Measurements from ENCODE around the gene ANKH. TPM values are rescaled to one million over a fixed set of nuclear protein-coding genes. Genes with fewer than 3 reads are reported as not detected.
"Not testable (repeated sequence)": the region's sequence is repeated elsewhere in the genome, so short reads cannot be mapped to it uniquely, and the experiment has no call there.

Gene ANKH
- total RNA-seq, 1 donor from 2014 or later, result 21.8 TPM

DNA sequence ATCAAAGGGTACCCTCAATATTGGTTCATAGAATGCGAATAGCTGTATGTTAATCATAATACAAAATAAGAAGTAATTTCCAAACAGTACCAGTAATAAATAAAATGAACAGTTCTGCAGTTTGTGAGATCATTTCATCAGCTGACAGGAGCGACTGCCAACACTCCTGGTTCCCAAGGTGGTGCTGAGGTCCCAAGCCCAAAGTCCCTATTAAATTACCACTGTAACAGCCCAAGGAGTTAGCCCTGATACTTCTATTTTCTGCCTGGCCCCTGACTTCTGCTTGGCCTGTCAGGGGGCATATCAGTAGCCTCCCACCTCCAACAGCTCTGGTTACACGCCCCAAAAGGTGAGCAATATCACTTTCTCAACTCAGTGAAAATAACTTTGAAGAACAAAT is 47.1 kb downstream of the ANKH start:
- DNase-seq, result no peak

DNA sequence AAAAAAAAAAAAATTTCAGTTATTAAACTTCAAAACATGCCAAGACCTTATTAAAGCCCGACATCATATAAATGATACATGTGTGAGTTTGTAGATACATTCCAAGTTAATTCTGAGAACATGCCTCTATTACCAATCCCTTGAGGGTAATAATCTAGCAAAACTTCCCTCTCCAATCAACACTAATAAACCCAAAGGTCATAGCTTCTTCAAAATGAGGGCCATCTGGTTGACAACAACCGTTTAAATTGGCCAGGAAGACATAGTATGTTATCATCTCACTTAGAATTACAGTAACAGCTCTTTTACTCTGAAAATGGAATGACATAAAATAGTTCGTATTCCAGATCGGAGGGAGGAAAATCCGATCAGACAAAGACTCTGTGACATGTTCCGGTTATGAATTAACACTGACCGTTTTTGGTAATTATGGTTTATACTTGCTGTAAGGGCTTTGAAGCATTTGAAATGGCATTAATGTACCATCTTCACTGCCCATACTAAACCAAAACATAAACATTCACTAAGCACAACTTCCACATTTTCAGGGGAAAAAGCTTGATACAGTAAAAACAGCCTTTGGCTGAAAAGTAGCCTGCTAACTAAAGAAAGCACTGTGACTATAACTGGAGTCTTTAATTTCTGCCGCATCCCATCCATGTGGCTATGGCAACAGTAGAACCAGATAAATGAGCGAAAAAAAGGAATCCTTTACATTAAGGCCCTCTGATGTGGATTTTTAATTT is 50.3 kb downstream of the ANKH start:
- peak; percentile 31 for DNase-seq

- DNase-seq, result no peak
Measured at GRCh38 chr5:14818931-14819790, 52.4 kb downstream of the ANKH start.

GRCh38 chr5:14817762-14818136 is 53.8 kb downstream of the ANKH start:
- not testable (repeated sequence) for DNase-seq

DNA sequence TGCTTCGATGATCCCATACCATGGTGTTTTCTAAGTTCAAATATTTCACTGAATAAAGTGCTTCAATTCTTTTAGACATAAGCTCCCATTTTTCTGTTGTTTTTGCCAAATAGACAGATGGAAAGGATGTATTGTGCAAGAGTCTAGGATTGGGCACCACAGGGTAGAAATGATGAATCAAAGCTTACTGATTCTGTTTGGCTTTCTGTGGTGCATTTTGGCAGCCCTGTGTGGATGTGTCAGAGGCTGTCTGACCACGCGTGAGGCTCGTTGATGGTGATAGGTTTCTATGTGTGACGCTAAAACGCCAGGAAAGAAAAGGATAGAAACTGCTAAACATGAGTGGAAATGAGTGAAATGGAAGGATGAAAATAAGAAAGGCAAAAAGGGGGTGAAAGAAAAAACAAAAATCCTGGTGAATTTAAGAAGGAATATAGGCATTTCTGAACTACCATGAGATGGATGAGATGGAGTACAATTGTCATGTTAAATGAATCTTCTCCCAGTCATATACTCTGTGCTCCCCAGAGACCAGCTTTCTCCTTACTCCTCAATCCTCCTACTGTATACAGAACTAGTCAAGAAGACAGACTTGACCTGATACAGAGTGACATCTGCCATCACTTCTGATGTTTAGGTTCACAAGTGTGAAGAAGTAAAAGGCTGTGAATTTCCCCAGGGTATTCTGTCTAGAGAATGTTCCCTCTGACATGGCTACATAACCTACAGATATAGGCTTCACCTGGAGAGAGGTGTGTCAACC is 54.4 kb downstream of the ANKH start:
- no peak for DNase-seq

- no peak for DNase-seq
Measured at GRCh38 chr5:14816374-14816998, 55.1 kb downstream of the ANKH start.

DNA sequence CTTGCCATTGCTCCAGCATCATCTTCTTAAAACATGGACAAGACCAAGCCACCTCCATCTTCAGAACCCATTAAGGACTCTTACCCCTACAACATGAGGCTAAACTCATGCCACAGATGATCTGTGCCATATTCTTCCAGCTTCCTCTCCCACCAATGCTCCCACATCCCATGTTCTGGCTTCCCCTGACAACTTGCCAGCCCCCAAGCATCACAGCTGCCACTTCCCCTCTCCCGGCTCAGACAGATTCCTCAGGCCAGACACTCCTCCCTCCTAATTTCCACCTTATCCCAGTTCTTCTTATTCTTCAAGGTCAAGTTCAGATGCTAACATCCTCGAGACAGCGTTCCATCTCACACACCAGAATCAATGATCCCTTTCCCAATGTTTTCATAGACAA is 57.8 kb downstream of the ANKH start:
- no peak for DNase-seq

- DNase-seq, result no peak
Measured at GRCh38 chr5:14812166-14812565, 59.4 kb downstream of the ANKH start.

DNA sequence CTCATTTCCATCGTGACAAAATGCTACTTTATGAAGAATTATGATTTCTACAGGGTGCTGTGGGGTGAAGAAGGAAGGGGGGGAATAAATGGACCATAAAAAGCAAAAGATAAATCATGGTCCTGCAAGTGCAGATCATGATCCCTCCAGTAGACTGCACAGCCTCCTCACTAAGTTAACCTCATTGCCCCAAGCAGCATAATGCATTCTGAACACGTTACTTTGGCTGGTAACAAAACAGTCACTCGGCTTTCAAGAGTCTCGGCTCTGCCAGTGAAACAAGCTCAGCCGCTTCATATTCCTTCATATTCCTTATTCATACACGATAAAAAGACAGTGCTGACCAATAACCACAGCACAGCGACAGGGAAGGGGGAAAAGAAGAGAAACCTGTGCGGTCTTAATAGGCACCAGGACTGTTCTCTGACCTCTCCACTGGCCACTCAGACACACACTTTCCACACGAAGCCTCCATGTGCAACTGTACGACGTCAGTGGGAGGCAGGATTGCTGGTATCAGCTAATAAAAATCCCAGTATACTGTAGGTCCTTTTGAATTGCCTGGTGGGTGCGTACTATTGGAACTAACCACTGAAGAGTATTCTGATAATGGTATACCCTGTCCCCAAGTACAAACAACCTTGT is 60.5 kb downstream of the ANKH start:
- no peak for DNase-seq

- DNase-seq, result no peak
Measured at GRCh38 chr5:14810282-14810681, 61.3 kb downstream of the ANKH start.

GRCh38 chr5:14809369-14810155 is 62.0 kb downstream of the ANKH start:
- DNase-seq, result peak; percentile 79

DNA sequence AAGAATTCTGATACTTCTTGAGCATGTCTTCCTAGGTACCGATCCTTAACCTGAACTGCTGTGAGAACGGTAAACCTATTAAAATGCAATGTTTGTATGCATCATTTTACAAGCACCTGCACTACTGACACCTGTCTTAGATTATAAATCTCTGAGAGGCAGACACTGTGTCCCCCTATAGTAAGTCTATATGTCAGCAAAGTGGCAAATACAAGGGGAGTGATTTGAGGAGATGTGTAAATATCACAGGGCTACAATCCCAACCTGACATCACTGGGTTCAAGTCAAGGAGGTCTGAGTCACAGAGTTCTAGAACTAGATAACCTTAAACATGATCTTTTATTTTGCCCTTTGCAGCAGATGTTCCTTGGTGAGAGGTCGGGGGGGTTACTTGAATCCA is 64.1 kb downstream of the ANKH start:
- no peak for DNase-seq

- DNase-seq, result peak; percentile 60
Measured at GRCh38 chr5:14806456-14806855, 65.1 kb downstream of the ANKH start.

DNA sequence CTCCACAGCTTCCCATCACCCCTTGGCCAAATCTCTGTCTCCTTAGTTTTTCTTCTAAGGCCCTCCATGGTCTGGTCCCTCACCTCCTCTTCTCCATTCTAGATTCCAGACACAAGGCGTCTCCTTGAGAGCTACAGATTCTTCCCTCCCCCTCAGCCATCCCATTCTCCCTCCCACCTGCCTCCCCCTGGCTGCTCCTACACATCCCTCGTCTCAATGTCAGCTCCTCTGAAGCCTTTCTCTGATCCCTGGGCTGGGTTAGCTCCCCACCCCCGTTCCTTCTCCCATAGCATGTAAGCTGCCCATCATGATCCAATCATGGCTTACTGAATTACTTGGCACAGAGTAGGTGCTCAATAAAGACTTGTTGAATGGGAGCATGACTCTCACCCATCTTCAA is 69.0 kb downstream of the ANKH start:
- no peak for DNase-seq

- DNase-seq, result peak; percentile 52
Measured at GRCh38 chr5:14801792-14802191, 69.8 kb downstream of the ANKH start.

DNA sequence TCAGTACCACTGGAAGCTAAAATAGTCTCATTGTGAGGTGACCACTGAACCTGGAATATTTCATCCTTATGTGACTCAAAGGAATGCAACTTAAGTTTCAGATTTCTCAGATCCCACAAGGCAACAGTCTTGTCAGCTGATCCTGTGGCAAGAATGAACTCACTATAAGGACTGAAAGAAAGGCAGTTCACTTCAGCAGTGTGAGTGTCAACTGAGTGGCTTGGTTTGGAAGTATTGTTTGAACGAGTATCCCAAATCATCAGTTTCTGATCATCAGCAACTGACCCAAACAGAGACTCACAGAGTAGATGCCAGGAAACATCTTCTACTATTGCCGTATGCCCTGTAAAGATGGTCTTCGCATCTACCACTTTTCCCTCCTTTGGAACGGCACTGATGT is 74.2 kb downstream of the ANKH start:
- not testable (repeated sequence) for DNase-seq

DNA sequence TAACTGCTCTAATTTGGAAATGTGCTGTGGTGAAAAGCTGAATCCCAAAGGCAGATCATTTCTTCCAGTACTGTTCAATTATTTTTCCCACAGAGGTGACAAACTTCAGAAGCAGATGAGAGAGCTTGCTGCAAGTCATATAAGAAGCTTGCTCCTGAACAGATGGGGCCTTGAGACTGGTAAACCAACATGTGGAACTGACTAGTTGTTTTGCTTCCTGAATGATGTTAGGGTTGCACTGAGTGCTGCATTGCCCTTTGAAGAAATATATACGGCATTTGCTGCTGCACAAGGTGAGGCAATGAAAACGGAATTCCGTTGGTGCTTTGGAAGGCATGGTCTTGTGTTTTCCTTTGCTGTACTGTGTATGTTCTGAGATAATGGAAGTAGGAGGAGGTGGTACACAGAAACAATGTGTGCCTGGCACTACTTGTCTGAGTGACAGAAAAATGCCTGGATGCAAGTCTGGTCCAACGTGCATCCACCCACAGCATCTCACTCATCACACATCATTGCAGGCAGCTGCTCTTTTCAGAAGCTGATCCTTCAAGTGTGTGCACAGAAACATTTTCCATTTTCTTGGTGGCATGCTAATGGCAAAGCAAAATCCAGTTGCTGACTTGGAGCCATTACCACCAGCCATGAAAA is 76.9 kb downstream of the ANKH start:
- DNase-seq, result no peak

DNA sequence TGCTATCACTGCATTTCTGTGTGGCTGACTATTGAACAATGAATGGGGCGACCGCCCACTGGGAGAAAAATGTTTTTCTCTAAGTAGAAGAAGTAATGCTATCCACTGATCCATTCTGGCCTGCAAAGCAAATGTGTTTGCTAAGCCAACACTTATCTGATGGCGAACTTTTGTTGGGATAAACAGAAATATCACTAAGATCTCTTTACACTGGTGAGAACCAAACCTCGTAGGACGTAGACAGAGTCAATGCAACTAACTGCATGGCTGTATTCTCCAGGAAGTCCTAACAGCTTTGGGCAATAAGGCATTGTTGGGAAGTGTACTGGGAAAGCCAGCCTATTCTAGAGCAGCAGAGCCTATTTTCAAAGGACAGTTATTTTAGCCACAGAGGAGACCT is 77.7 kb downstream of the ANKH start:
- no peak for DNase-seq

- no peak for DNase-seq
Measured at GRCh38 chr5:14790911-14791310, 80.7 kb downstream of the ANKH start.

- DNase-seq, result no peak
Measured at GRCh38 chr5:14790220-14790619, 81.4 kb downstream of the ANKH start.
